ENCODE results near the gene CNGA3.

The CNGA3 gene

DNA sequence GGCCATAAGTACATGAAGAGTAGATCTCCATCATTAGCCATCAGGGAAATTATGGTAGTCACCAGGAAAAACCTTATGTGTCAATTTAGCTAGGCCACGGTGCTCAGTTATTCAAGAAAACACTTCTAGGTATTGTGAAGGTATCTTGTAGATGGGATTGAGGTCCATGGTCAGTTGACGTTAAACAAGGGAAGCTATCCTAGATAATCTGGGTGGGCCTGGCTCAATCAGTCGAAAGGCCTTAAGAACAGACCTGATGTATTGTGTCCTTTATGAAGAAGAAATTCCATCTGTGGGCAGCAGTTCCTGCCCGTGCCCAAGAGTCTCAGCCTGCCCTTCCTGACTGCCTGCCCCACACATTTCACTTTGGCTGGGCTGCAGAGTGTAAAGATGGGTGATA is 16.7 kb upstream of the CNGA3 start:
- DNase-seq = no peak

DNA sequence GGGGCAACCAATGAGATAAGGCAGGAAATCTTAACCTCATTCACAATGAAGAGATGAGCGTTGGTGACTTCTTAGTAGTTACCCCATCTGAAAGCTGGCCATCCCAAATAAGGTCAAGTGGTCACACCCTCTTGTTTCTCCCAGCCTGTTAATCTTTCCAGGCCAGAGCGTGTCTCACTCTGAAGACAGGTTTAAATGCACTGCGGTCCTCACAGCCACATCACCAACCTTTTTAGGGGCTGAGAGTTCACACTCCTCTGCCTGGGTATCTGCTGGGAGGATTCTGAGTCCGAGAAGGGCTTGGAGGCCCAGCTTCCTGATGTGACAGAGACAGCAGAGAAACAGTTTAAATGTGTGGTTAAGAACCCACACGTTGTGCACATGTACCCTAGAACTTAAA is 13.3 kb upstream of the CNGA3 start:
- no peak for DNase-seq

DNA sequence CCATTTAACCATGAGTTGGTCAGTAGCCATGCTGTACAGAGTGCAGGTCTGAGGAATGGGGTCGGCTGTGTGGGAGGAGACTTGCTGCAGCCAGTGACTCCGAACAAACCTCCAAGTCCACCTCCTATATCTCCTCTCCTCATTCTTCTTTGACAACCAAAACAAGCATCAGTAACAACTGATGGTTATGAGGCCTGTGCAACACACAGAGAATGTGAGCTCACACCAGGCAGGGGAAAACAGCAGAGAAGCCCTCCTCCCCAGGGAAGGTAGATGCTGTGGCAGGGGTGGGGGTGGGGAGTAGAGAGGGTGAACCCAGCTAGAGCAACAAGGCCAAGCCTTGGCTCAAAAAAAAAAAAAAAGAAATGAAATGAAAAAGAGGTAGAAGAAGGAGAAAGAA is 12.3 kb upstream of the CNGA3 start:
- no peak for DNase-seq

DNA sequence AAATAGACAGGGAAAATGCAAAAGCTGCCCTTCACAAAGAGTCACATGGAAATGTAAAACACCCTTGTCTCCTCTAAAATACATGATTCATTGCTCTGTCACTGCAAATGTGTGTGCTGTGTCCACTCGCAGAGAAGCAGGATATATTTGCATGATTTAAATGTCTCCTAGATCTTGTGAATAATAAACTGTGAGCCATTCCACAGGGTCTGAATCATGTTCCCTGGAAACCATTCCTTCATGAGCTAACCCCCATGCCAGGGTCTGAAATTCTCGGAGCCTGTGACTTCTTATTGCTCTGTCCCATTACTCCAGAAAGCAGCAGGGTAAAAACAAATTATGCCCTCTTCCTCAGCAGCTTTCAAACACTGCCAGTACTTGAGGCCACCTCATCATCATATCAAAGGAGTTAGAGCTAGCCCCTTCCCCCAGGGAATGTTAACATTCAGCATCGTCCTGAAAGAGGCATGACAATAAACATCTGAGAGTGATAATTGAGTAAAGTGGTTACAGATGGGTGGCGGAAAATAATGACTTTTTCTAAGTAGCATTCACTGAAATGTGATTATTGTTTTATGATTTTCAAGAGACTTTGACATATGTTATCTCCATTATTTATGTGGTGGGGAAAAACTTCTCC is 11.7 kb upstream of the CNGA3 start:
- DNase-seq = peak; percentile 3 to 27 (median 18)

DNA sequence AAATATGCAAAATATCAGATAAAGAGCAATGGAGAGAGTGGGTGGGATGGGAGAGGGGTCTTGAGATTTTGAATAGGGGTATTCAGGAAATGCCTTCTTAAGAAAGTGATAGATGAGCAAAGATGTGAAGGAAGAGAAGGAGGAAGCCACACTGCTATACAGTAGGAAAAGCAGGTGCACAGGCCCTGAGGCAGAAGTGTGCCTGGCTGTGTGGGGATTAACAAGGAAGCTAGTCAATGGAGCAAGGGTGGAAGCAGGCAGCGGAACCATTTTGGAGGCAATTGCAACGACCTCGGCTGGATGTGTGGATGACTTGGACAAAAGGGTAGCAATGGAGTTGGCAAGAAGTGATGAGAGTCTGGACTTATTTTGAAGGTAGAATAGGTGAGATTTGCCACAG is 11.0 kb upstream of the CNGA3 start:
- DNase-seq = no peak

DNA sequence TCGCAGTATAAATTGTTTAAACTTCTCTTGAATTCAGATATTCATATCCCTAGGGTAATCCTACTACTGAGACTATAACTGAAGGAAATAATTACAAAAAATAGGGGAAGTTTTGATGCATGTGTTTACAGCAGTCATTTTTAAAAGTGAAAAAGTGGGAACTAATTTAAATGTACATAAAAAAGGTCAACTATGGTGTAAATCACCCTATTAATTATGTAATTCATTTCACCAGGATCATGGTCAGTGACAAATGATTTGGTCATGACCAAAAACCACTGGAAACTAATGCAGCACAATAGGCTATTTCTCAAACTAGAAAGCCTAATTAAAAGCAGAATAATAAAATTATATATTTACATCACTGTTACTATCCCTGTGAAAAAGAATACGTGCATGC is 5.0 kb upstream of the CNGA3 start:
- DNase-seq = peak; percentile 2 to 57 (median 48)

DNA sequence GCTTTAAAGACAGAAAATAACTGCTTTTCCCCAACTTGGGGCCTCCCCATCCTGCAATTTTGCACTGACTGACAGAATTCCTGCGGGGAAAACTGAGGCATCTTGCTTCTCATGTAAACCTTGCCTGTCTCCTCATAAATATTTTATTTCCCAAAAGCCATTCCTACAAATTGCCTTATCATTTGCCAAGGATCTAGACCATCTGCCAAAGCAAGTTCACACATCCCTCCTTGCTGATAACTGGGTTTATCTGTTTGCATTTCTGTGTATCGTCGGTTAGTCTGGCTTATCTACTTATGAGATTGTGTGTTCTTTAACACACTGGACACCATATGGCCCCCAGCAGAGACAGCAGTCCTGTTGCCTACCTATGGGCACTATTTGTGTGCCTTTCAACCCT is 3.0 kb upstream of the CNGA3 start:
- no peak for DNase-seq

DNA sequence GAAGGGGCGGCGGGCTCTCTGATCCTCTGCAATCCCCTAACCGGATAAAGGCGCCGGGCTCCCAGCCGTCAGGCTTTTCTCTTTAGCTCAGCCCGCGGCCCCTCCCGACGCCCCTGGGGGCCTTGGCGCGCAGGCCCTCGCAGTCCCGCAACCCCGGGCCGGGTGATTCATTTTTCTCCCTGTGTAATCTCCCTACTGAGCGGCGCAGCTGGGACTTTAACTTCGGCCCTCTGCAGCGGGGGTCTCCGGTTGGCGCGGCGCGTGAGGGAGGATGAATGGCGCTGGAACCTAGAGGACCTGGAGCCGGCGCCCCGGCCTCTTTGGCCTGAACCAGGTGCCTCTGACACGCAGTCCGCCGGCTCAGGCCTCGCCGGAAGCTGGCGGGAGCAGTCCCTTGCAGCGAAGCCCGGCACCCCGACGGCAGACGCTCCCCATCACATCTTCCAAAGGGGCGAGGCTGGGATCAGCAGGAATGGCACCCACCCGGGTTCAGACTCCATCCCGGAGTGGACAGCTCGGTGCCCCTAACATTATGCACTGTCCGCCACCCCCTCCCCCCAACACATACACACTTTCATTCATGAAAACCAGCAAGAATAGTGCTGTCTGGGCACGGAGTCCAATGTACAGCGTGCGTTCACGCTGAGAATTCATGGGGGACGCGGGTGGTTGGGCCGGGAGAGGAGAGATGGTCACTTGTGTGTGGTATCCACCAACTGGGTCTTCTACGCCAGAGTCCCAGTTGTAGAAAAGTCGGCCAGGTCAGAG is 1.2 kb downstream of the CNGA3 start:
- no peak for DNase-seq

DNA sequence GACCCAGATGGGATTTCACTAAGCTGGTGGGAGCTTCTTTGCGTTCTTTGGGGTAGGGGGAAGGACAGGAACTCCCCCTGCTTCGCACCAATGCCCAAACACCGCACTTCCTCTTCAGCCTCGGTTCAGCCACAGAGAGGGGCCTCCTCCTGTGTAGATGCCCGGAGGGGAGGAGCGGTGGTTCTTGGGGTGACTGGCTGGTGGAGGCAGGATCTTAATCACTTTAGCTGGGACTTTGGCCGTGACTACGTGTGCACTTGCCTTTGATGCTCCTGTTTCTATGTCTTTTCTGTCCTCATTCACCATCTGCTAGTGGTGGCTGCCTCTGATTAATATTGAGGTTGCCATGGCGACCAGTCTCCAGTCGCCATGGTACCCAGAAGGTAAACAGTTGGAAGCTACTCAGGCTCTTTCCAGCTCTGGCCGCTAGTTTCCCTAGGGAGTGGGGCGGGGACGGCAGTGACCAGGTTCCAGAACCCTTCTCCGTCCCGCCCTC is 1.9 kb downstream of the CNGA3 start:
- DNase-seq = peak in 1 of 3 donors; percentile 1

DNA sequence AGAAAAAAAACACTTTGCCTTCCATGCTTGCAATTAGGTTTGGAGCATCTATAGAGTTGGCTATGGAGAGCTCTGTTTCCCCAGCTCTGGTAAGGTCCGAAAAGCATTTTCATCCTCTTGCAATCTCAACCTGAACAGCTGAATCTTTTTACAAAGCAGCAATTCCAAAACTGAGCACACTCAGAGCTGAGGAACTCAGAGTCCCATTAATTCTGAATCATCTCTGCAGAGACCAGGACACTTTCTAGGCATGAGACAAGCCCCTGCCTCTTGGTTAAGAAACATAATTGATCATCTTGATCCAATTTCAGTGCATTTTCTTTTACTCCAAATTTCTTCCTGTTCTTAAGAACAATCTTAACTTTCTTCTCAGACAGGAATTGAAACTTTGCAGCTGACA is 4.2 kb downstream of the CNGA3 start:
- no peak for DNase-seq

DNA sequence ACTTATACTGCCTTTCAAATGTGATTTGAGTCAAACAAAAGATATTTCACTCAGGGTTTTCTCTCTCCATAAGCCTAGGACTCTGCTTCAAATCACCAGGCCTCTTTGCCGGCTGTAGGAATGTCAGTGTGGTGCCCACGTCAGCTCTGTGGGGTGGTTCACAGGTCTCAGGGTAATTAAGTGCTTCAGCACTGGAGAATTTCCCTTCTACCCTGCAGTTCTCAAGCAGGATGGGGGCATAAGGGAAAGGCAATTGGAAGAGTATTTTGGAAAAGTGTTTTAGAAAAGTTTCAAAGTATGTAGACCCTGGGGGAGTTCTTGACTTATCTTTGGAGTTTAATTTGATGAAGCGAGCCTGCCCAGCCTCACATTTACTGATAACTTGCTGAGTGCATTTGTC is 9.6 kb downstream of the CNGA3 start:
- no peak for DNase-seq

DNA sequence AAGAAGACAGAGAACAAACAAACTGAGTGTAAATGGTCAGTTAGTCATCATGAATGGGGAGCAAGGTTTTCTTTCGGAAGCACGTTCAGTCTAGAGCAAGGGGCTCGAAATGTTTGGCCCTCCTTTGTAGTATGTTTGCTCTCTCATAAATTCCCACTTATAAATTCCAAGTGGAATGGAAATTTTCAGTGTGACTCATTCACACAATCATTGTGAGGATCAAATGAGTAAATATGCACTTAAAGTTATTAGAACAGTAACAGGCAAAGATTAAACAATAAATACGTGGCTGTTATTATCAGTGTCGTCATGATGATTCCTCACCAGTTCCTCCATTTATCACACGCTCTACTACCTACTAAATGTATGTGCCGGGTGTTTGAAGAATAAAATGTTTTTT is 10.5 kb downstream of the CNGA3 start:
- DNase-seq = no peak

DNA sequence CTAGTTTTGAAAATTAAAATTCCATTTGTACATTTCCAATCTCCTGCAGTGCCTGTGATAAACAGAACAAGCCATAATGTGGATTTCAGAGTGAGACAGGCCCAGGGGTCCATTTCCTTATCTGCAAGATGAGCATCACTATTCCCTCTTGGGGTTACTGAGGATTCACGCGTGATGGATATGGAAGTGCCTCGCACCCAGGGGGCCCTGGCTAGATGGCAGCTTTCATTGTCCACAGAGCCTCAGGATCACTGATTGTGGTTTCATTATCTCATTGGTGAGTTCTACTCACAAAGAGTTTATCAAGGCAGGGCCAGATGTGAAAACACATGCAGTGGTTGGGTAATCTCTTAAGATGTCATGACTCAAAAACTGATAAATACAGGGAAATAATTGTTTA is 11.6 kb downstream of the CNGA3 start:
- DNase-seq = no peak

DNA sequence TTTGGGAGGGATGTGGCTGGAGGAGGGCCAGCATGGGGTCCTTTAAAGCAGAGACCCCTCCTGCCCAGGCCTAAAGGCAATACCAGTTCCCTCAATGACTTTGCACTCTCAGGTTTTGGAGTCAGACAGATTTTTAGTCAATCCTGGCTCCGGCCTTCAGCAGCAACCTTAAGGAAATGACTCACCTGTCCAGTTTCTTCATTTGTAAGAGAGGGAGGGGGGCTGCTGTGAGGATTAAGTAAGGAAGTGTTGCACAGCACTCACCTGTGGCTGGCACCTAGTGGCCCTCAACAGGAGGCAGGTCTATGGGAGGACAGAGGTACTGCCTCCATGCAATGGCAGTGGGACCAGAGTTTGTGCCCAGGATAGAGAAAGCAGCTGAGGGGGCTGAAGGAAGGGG is 13.7 kb downstream of the CNGA3 start:
- no peak for DNase-seq

DNA sequence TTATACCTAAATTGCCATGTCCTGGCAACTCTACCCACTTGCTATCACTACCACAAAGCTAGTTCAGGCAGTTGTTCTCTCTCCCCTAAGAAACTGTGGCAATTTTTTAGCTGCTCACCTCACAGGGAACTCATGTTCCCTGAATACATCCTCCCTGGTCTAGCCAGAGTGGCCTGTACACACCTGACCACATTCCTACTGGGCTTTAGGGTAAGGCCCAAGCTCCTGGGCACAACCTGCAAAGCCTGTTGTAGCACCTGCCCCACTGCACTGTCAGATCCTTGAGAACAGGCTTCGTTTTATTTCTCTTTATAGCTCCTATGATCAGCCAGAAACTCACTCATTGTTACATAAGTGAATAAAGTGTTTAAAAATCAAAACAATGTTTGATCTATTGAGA is 21.5 kb downstream of the CNGA3 start:
- DNase-seq = no peak

DNA sequence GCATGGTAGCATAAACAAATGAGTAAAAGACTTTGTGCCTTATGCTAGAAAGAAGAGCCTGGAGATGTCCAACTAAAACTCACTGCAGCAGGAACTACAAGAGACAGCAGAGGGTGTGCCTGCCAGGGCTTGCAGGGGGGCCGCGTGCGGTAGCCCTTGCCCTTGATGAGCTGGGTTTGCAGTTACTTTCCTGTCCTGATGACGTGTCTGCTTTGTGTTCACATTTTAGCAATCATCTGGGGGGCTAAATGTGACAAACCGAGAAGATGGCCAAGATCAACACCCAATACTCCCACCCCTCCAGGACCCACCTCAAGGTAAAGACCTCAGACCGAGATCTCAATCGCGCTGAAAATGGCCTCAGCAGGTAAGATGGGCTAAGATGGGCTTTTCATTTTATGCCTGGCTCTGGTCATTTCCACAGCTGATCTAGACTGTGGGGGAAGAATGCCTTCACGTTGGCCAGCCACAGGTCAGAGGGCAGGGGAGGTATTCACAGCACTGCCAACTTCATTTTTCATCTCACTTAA is 23.5 kb downstream of the CNGA3 start:
- no peak for DNase-seq

DNA sequence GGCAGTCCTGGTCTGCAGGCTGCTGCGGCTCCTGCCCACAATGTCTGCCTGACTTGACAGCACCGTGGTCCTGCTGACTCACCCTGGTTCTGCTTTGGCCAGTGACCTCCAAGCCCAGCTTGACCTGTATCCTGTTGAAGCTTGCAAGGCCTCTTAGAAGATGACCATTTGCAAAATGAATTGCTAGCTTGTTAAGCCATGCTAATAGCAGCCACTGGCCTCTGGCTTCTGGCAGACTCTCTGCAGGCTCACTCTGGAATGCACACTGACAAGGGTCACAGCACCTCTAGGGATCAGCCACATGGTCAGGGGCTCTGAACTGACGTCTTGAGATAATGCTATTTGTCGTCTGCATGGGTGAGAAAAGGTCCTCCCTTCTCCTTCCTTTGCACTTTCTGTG is 25.9 kb downstream of the CNGA3 start:
- DNase-seq = no peak

DNA sequence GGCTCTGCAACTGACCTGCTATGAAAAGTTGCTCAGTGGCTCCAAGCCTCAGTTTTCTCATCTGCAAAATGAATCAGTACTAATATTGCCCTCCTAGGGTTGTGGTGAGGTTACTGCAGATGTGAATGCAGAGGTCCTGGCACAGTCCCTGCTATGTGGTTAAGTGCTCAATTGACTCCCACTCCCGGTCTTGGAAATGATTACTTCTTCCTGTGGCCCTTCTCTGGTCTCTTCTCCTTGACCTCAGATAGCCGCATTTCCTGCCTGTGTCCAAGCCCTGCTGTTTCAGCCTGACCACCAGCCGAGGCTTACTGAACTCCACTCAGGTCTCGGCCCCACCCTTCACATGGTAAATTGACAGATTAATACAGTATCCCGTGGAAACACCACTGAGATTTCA is 26.3 kb downstream of the CNGA3 start:
- no peak for DNase-seq

DNA sequence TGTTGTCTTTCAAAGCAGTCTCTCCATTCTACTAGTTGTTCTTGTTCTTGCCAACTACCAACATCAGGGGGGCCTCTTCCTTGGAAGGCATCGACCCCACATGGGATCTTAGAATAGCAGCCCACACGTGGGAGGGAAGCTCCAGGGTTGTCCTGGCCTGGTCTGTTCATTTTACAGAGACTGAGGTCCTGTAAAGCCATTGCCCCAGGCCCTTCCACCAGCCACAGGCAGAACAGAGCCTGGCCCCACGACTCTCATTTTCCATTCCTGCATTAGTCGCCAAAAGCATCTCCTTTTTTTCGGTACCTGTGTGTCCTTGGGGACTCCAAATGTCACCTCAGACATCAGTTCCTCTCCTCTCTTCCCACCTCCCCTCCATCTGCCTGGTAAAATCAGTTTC is 28.0 kb downstream of the CNGA3 start:
- no peak for DNase-seq

DNA sequence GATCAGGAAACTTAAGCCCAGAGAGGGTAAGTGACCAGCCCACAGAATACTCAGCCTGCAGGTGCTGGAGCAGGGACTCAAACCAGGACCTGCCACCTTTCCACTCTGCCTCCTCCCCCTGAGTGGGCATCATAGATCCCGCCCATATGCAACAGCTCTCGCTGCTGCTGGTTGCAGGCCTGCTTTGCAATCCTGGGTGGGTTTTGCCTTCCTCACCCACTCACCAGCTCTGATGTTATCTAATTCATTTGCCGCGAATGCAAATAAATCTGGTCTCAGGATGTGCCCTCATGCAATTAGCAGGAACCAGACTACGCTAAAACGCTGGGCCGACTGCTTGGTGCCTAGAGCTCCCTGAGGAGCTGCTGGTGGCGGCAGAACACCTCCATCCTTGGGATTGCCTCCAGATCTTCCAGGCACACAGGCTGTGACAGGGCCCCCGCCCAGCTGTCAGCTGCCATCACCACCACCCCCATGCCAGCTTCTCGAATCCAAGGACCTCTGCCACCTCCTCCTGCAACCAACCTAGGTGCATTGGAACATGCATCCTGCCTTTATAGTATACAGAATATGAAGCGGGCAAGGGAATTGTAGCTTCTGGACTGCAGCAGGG is 28.8 kb downstream of the CNGA3 start:
- DNase-seq = no peak

DNA sequence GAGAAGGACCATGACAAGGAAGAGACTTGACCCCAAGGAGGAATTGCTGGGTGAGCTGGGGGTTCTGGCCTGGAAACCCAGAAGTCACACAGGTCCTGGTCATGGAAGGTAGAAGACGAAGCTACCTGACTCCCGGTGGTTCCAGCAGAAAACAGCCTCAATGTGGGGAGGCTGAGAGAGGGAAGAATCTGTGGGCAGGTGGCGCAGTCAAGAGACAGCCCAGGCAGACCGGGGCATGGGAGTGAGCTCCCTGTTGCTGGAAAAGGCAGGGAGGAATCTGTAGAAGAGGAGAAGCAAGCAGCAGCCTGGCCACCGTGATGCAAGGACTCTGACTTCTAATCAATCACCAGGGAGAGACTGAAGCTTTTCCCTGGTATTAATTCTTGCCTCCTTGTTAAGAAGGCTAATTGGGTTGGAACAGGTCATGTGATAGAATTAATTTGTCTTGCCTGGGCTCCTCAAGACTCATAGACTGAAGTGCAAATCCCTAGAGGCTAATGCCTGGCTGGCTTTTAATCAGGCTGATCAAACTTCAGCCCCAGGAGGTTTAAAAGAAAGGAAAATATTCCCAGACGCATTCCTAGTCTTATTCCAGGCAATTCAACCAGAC is 30.1 kb downstream of the CNGA3 start:
- no peak for DNase-seq

DNA sequence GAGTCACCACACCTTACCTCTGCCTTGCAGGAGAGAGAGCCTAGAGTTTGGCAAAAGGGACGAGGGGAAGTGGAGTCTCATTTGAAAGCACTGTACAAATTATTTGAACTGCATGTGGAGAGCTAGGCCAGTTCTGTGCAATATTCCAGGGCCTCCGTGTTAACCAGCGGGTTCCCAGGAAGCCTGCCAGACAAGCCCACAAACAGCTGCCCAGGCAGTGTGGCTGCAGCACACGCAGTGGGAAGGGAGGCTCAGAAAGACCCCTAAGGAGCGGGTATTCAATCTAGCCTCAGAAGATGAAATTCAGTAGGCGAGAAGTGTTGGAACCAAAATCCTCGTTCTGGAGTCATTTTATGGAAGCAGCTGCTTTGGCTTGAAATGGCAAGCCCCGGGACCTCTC is 30.7 kb downstream of the CNGA3 start:
- DNase-seq = no peak

DNA sequence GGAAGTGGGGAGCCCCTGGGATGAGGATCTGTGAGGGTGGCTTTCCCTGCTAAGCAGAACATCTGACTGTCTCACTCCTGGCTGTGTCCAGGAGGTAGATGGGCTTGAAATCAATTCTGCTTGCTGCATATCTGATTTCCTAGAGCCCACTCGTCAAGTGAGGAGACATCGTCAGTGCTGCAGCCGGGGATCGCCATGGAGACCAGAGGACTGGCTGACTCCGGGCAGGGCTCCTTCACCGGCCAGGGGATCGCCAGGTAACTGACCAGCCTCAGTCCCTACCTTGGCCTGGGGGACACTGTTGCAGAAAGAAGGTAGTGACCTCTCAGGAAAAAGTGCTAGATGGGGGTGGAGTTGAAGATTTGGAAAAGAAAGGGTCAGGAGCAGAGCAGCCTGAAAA is 31.3 kb downstream of the CNGA3 start:
- DNase-seq = no peak

DNA sequence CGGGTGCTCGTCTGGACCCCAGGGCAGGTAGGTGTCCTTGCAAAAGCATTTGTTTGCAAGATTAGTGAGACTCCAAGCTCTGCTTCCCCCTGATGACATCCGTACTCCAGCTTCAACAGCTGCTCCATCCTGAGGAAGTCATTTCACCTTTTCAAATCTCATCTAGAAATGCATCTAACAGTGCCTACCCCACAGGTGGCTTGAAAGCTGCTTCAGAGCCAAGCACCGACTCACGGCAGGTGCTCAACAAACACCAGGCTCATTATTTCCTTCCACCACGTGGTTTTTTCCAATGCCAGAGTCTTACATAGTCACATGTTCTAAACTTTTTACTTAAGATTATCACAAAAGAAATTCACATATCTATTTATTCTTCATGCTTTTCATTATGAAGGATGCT is 31.9 kb downstream of the CNGA3 start:
- no peak for DNase-seq

Data from suppressor macrophage treated with lipopolysaccharide for 1 hour (primary cell).